Activated T-cell treated with anti-CD3 and anti-CD28 coated beads, Interleukin-2, amount 50 U/mL, for 72 hours (primary cell): ENCODE results near the gene UQCRHL. TPM values are rescaled to one million over a fixed set of nuclear protein-coding genes. Genes with fewer than 3 reads are reported as not detected.
A peak's percentile ranks its signal among the peaks of the same experiment; 100 is the strongest.

ENCODE experiments used
- ATAC-seq, 2 donors: fragments of 150-1000 bp; cut with Tn5 transposase; replicated peaks in 1 of 2; 2 replicates each; pipeline ENCODE4 v1.10.0; 2021; ENCODE audit warnings: moderate library complexity in 2 of 2, mild to moderate bottlenecking in 1 of 2
- DNase-seq, 2 donors: peaks; one replicate each; pipeline ENCODE4 v3.0.0; 2021 to 2022; ENCODE audit warnings: mixed read lengths in 1 of 2
- H3K27ac Mint-ChIP-seq: one replicate; pipeline ENCODE4 v1.8.0; 2022; ENCODE audit warnings: mild to moderate bottlenecking, moderate library complexity, mixed read lengths
- H3K27me3 Mint-ChIP-seq: one replicate; pipeline ENCODE4 v1.8.0; 2022; ENCODE audit warnings: low read depth, mixed read lengths
- H3K36me3 Mint-ChIP-seq, 2 donors: one replicate each; pipeline ENCODE4 v1.8.0; 2022; ENCODE audit warnings: mixed read lengths in 2 of 2, mild to moderate bottlenecking in 1 of 2; ENCODE audit not compliant: insufficient read depth in 2 of 2
- H3K4me1 Mint-ChIP-seq: one replicate; pipeline ENCODE4 v1.8.0; 2022; ENCODE audit warnings: low read depth, mixed read lengths
- H3K4me3 Mint-ChIP-seq, 2 donors: one replicate each; pipeline ENCODE4 v1.8.0; 2022; ENCODE audit warnings: mild to moderate bottlenecking in 2 of 2, mixed read lengths in 2 of 2, moderate library complexity in 2 of 2
- H3K9me3 Mint-ChIP-seq, 2 donors: one replicate each; pipeline ENCODE4 v1.8.0; 2022; ENCODE audit warnings: mixed read lengths in 2 of 2
- total RNA-seq, 2 donors: library from RNA; stranded (reverse); gene quantifications; one replicate each; pipeline ENCODE4 v1.2.3, GENCODE V29; 2022

UQCRHL gene
- total RNA-seq, 2 donors from 2014 or later, result 2.2 to 2.9 TPM

- Mint-ChIP-seq H3K9me3 (no peaks in the 10 kb centered on the region), H3K4me3 (no peak overlapping the region), H3K4me1 (peaks cover 15% of the 10 kb centered on the region), H3K36me3 (no peaks in the 10 kb centered on the region), H3K27me3 (peaks cover 13% of the 10 kb centered on the region), H3K27ac (no peak overlapping the region)
- DNase-seq, result no peak
- no peak for ATAC-seq
Observed at GRCh38 chr1:15799928-15800835, 7.3 kb downstream of the UQCRHL start.

- Mint-ChIP-seq H3K4me3 (no peak overlapping the region), H3K36me3 (no peaks in the 10 kb centered on the region), H3K27me3 (peaks cover 13% of the 10 kb centered on the region), H3K27ac (no peak overlapping the region), H3K4me1 (peaks cover 17% of the 10 kb centered on the region), H3K9me3 (no peaks in the 10 kb centered on the region)
- ATAC-seq (peak; percentile 73 to 80), DNase-seq (peak; percentile 36 to 44)
Observed at GRCh38 chr1:15799004-15799867, 8.2 kb downstream of the UQCRHL start.

- Mint-ChIP-seq H3K4me1 (peaks cover 17% of the 10 kb centered on the region), H3K4me3 (no peak overlapping the region), H3K9me3 (no peaks in the 10 kb centered on the region), H3K27ac (no peak overlapping the region), H3K36me3 (no peaks in the 10 kb centered on the region), H3K27me3 (peaks cover 7% of the 10 kb centered on the region)
- no peak for DNase-seq
- no peak for ATAC-seq
Observed at GRCh38 chr1:15797614-15798390, 9.6 kb downstream of the UQCRHL start.

GRCh38 chr1:15796086-15796462, 11.4 kb downstream of the UQCRHL start:
- DNase-seq, result no peak
- Mint-ChIP-seq H3K9me3 (no peaks in the 10 kb centered on the region), H3K27me3 (no peaks in the 10 kb centered on the region), H3K27ac (no peak overlapping the region), H3K4me1 (peaks cover 22% of the 10 kb centered on the region), H3K36me3 (no peaks in the 10 kb centered on the region), H3K4me3 (no peak overlapping the region)
- no peak for ATAC-seq

GRCh38 chr1:15788624-15789301, 18.7 kb downstream of the UQCRHL start:
- Mint-ChIP-seq H3K36me3 (no peaks in the 10 kb centered on the region), H3K27me3 (peaks cover 6% of the 10 kb centered on the region), H3K4me1 (peaks cover 9% of the 10 kb centered on the region), H3K4me3 (no peak overlapping the region), H3K27ac (no peak overlapping the region), H3K9me3 (no peaks in the 10 kb centered on the region)
- no peak for ATAC-seq
- no peak for DNase-seq

- Mint-ChIP-seq H3K27me3 (peaks cover 6% of the 10 kb centered on the region), H3K4me1 (peaks cover 4% of the 10 kb centered on the region), H3K9me3 (no peaks in the 10 kb centered on the region), H3K36me3 (no peaks in the 10 kb centered on the region), H3K4me3 (no peak overlapping the region), H3K27ac (no peak overlapping the region)
- ATAC-seq (no peak), DNase-seq (no peak)
Observed at GRCh38 chr1:15786581-15786980, 20.9 kb downstream of the UQCRHL start.

- Mint-ChIP-seq H3K4me1 (peaks cover 4% of the 10 kb centered on the region), H3K27me3 (peaks cover 3% of the 10 kb centered on the region), H3K9me3 (no peaks in the 10 kb centered on the region), H3K4me3 (no peak overlapping the region), H3K27ac (no peak overlapping the region), H3K36me3 (no peaks in the 10 kb centered on the region)
- ATAC-seq (no peak), DNase-seq (no peak)
Observed at GRCh38 chr1:15785683-15786082, 21.8 kb downstream of the UQCRHL start.

- Mint-ChIP-seq H3K9me3 (no peaks in the 10 kb centered on the region), H3K4me1 (no peaks in the 10 kb centered on the region), H3K27me3 (no peaks in the 10 kb centered on the region), H3K27ac (no peak overlapping the region), H3K4me3 (no peak overlapping the region), H3K36me3 (no peaks in the 10 kb centered on the region)
- DNase-seq (no peak), ATAC-seq (no peak)
Observed at GRCh38 chr1:15777909-15778707, 29.3 kb downstream of the UQCRHL start.

GRCh38 chr1:15775706-15776105, 31.7 kb downstream of the UQCRHL start:
- Mint-ChIP-seq H3K4me3 (no peak overlapping the region), H3K4me1 (no peaks in the 10 kb centered on the region), H3K27ac (no peak overlapping the region), H3K36me3 (no peaks in the 10 kb centered on the region), H3K27me3 (peaks cover 6% of the 10 kb centered on the region), H3K9me3 (no peaks in the 10 kb centered on the region)
- DNase-seq (no peak), ATAC-seq (no peak)

- ATAC-seq (no peak), DNase-seq (no peak)
- H3K36me3 Mint-ChIP-seq, result no peaks in the 10 kb centered on the region
- H3K4me1 Mint-ChIP-seq, result no peaks in the 10 kb centered on the region
- no peak overlapping the region for H3K4me3 Mint-ChIP-seq
- H3K9me3 Mint-ChIP-seq, result no peaks in the 10 kb centered on the region
- peaks cover 11% of the 10 kb centered on the region for H3K27me3 Mint-ChIP-seq
- no peak overlapping the region for H3K27ac Mint-ChIP-seq
Observed at GRCh38 chr1:15771836-15772515, 35.5 kb downstream of the UQCRHL start.

- Mint-ChIP-seq H3K36me3 (no peaks in the 10 kb centered on the region), H3K27ac (no peak overlapping the region), H3K4me1 (no peaks in the 10 kb centered on the region), H3K27me3 (peaks cover 11% of the 10 kb centered on the region), H3K4me3 (no peak overlapping the region), H3K9me3 (no peaks in the 10 kb centered on the region)
- DNase-seq, result no peak
- no peak for ATAC-seq
Observed at GRCh38 chr1:15770313-15770962, 37.0 kb downstream of the UQCRHL start.
